A673 (cell line): ENCODE data around the gene TNFSF4. TPM values are rescaled to one million over a fixed set of nuclear protein-coding genes. Genes with fewer than 3 reads are reported as not detected.

Experiments
- BruUV-seq: library from RNA; stranded (reverse); fragments of 400-500 nt; replicated peaks from 2 replicates; lab custom pipeline; 2021; lab: Mats Ljungman, UMichigan
- CTCF ChIA-PET: fragments of 300-600 bp; sonication (Branson Sonifier 250); formaldehyde crosslinking; loops from one replicate; lab custom pipeline; 2022; ENCODE audit warnings: antibody characterized with exemption; lab: Charles Lee
- POLR2A ChIA-PET: fragments of 300-600 bp; sonication (Branson Sonifier 250); formaldehyde crosslinking; loops from one replicate; lab custom pipeline; 2022; ENCODE audit warnings: antibody characterized with exemption; ENCODE audit not compliant: low non-redundant PET; lab: Charles Lee
- DNase-seq: peaks from one replicate; pipeline ENCODE4 v3.0.0-alpha.2; 2015; ENCODE audit warnings: low spot score
- H3K27ac ChIP-seq: fragments of 200-600 bp; sonication (generic); 2 replicates; pipeline ENCODE4 v1.5.1; 2016; ENCODE audit warnings: mixed run types, low read depth, mild to moderate bottlenecking, mixed read lengths, antibody characterized with exemption, low read length; ENCODE audit not compliant: poor library complexity, severe bottlenecking
- H3K27me3 ChIP-seq: fragments of 200-600 bp; sonication (generic); replicated peaks from 2 replicates; pipeline ENCODE4 v1.6.1; 2017; ENCODE audit warnings: mixed run types, low read depth, mild to moderate bottlenecking, mixed read lengths, antibody characterized with exemption, low read length; ENCODE audit not compliant: insufficient read depth, poor library complexity
- H3K36me3 ChIP-seq: fragments of 200-600 bp; sonication (generic); 2 replicates; pipeline ENCODE4 v1.6.1; 2016; ENCODE audit warnings: mixed run types, mild to moderate bottlenecking, mixed read lengths, antibody characterized with exemption, low read length; ENCODE audit not compliant: insufficient read depth, poor library complexity, severe bottlenecking
- H3K4me1 ChIP-seq: fragments of 200-600 bp; sonication (generic); 2 replicates; pipeline ENCODE4 v1.6.1; 2017; ENCODE audit warnings: mixed run types, mild to moderate bottlenecking, mixed read lengths, antibody characterized with exemption, low read length; ENCODE audit not compliant: insufficient read depth, poor library complexity, severe bottlenecking
- H3K4me3 ChIP-seq: fragments of 200-600 bp; sonication (generic); 2 replicates; pipeline ENCODE4 v1.5.1; 2016; ENCODE audit warnings: low read depth, mixed run types, mild to moderate bottlenecking, mixed read lengths, low read length; ENCODE audit not compliant: poor library complexity, severe bottlenecking
- H3K9me3 ChIP-seq: fragments of 200-600 bp; sonication (generic); 2 replicates; pipeline ENCODE4 v1.6.1; 2016; ENCODE audit warnings: mixed run types, low read depth, mild to moderate bottlenecking, mixed read lengths, antibody characterized with exemption, low read length; ENCODE audit not compliant: poor library complexity, severe bottlenecking
- CTCF ChIP-seq: fragments of 300-800, 200-600 bp; sonication (generic); conservative IDR thresholded peaks from 2 replicates; pipeline ENCODE4 v1.5.1; 2017; ENCODE audit warnings: low read depth, mild to moderate bottlenecking, antibody characterized with exemption, low read length, moderate library complexity, mixed read lengths
- EZH2 ChIP-seq: fragments of 200-600 bp; sonication (generic); IDR thresholded peaks from 2 replicates; pipeline ENCODE4 v1.6.1; 2017; ENCODE audit warnings: borderline replicate concordance, low read depth, mild to moderate bottlenecking, mixed read lengths, antibody characterized with exemption, low read length; ENCODE audit not compliant: poor library complexity, severe bottlenecking
- intact Hi-C: fragments of 100-400 bp; cut with micrococcal nuclease; formaldehyde crosslinking; loops from one replicate; pipeline ENCODE4 v1.10.0; 2022; ENCODE audit not compliant: unreplicated experiment
- total RNA-seq: library from RNA; stranded (reverse); gene quantifications from 2 replicates; pipeline ENCODE4 v1.2.3, GENCODE V29; 2021

Gene TNFSF4
- total RNA-seq, 1 experiment from 2014 or later: 0.21 TPM

GRCh38 chr1:173190101-173190936 is 16.8 kb downstream of the TNFSF4 start:
- Histone ChIP-seq H3K27me3 (no peaks in the 10 kb centered on the region), H3K9me3 (no peaks in the 10 kb centered on the region), H3K4me1 (peaks cover 12% of the 10 kb centered on the region), H3K36me3 (no peaks in the 10 kb centered on the region), H3K27ac (no peak overlapping the region), H3K4me3 (no peak overlapping the region)
- no TSS peak for BruUV-seq
- ChIA-PET CTCF (no interaction called here), POLR2A (interaction anchor here (0.6 kb wide), 1 partner anchor 362 kb away, joined by 4 read pairs; no protein-coding TSS in a partner anchor)
- intact Hi-C loops: no loop called here
- DNase-seq: peak; percentile 85
- TF ChIP-seq EZH2 (no peak), CTCF (no peak)

DNA sequence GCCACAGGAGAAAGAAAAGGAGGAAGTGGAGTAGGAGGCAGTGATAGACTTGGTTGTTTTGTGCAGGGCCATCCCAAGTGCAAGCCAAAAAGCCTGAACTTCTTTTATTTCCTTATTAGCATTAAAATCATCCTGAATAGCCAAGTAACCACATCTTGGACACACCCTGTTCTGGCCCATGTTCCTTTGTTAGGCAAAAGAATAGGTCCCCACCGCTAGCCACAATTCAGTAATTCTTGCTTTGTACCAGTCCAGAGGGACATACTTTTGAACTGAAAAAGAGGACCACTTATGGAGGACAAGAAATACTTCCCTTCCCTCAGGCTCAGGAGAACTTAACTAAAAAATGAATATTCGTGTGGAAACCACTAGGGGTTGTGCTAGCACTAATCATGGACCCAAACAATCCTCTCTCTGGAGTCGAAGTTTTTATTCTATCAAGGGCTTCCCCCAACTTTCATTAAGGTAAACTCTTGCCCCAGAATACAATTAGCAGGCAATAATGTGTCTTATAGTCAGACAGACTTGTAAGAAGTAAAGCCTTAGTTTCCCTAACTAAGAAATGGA is 19.4 kb downstream of the TNFSF4 start:
- Histone ChIP-seq H3K9me3 (no peaks in the 10 kb centered on the region), H3K36me3 (no peaks in the 10 kb centered on the region), H3K4me3 (no peak overlapping the region), H3K4me1 (peaks cover 12% of the 10 kb centered on the region), H3K27me3 (no peaks in the 10 kb centered on the region), H3K27ac (no peak overlapping the region)
- BruUV-seq: no TSS peak
- TF ChIP-seq CTCF: peak; percentile 35; the same call in 1 of the 2 replicates
- TF ChIP-seq EZH2: no peak
- POLR2A ChIA-PET: no interaction called here
- DNase-seq: no peak
- CTCF ChIA-PET: no interaction called here
- intact Hi-C loops: no loop called here

DNA sequence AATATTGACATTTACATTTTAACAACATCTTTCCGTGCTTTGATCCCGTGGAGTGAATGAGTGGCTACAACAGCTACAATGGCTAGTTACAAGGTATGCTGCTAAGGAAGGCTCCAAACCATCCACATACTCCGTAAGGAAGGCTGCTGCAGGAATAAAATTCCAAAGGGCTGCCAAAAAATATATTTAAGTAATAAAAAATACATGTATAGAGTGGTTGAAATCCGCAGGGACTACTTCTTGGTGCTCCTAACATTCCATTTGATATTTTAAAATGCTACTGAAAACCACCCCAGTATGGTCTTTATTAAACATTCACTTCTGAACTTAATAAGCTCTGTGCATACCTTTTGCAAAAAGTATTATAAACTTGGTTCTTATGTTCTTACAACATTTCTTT is 25.3 kb downstream of the TNFSF4 start:
- H3K9me3 ChIP-seq: no peaks in the 10 kb centered on the region
- POLR2A ChIA-PET: no interaction called here
- H3K27ac ChIP-seq: no peak overlapping the region
- CTCF ChIA-PET: no interaction called here
- TF ChIP-seq EZH2: no peak
- no peak for TF ChIP-seq CTCF
- no TSS peak for BruUV-seq
- intact Hi-C loops: no loop called here
- DNase-seq: no peak
- no peaks in the 10 kb centered on the region for H3K4me1 ChIP-seq
- H3K4me3 ChIP-seq: no peak overlapping the region
- H3K36me3 ChIP-seq: no peaks in the 10 kb centered on the region
- no peaks in the 10 kb centered on the region for H3K27me3 ChIP-seq
